Neural progenitor cell (in vitro differentiated cells): ENCODE results near the gene SEMA6C. TPM values are rescaled to one million over a fixed set of nuclear protein-coding genes. Genes with fewer than 3 reads are reported as not detected.
"Not testable (repeated sequence)": the region's sequence is repeated elsewhere in the genome, so short reads cannot be mapped to it uniquely, and the experiment has no call there.

ENCODE experiments used
- DNase-seq: peaks from one replicate; pipeline ENCODE4 v3.0.0-alpha.2; 2016; ENCODE audit warnings: low spot score
- H2AFZ ChIP-seq: fragments of 200-600 bp; sonication (generic); replicated peaks from 2 replicates; pipeline ENCODE4 v1.6.1; 2016; ENCODE audit warnings: antibody characterized with exemption
- H3F3A ChIP-seq: fragments of 200-600 bp; sonication (generic); 2 replicates; pipeline ENCODE4 v1.6.1; 2016; ENCODE audit warnings: antibody characterized with exemption, low read depth
- H3K27ac ChIP-seq: fragments of 200-600 bp; sonication (generic); 2 replicates; pipeline ENCODE4 v1.5.1; 2016; ENCODE audit warnings: mild to moderate bottlenecking
- H3K27me3 ChIP-seq: fragments of 200-600 bp; sonication (generic); 2 replicates; pipeline ENCODE4 v1.6.1; 2016; ENCODE audit warnings: mild to moderate bottlenecking, moderate library complexity
- H3K36me3 ChIP-seq: fragments of 200-600 bp; sonication (generic); 2 replicates; pipeline ENCODE4 v1.5.1; 2016
- H3K4me1 ChIP-seq: fragments of 200-600 bp; sonication (generic); 2 replicates; pipeline ENCODE4 v1.6.1; 2016; ENCODE audit warnings: mixed run types
- H3K4me2 ChIP-seq: fragments of 200-600 bp; sonication (generic); 2 replicates; pipeline ENCODE4 v1.6.1; 2016
- H3K4me3 ChIP-seq: fragments of 200-600 bp; sonication (generic); 2 replicates; pipeline ENCODE4 v1.5.1; 2016
- H3K79me2 ChIP-seq: fragments of 200-600 bp; sonication (generic); 2 replicates; pipeline ENCODE4 v1.6.1; 2016; ENCODE audit warnings: low read depth
- H3K9ac ChIP-seq: fragments of 200-600 bp; sonication (generic); 2 replicates; pipeline ENCODE4 v1.6.1; 2016
- H3K9me3 ChIP-seq: fragments of 200-600 bp; sonication (generic); 2 replicates; pipeline ENCODE4 v1.5.1; 2016; ENCODE audit warnings: low read depth
- H4K20me1 ChIP-seq: fragments of 200-600 bp; sonication (generic); 2 replicates; pipeline ENCODE4 v1.6.1; 2016; ENCODE audit warnings: low read depth
- H3K27ac Mint-ChIP-seq: 3 replicates; pipeline ENCODE4 v1.8.0; 2021; ENCODE audit warnings: mixed read lengths
- H3K27me3 Mint-ChIP-seq: 2 replicates; pipeline ENCODE4 v1.8.0; 2022; ENCODE audit warnings: low read depth, mild to moderate bottlenecking, inconsistent platforms, moderate library complexity, mixed read lengths; ENCODE audit not compliant: insufficient read depth
- H3K36me3 Mint-ChIP-seq: 3 replicates; pipeline ENCODE4 v1.8.0; 2021; ENCODE audit warnings: mixed read lengths
- H3K4me1 Mint-ChIP-seq: 3 replicates; pipeline ENCODE4 v1.8.0; 2021; ENCODE audit warnings: mixed read lengths
- H3K4me3 Mint-ChIP-seq: 3 replicates; pipeline ENCODE4 v1.8.0; 2021; ENCODE audit warnings: mild to moderate bottlenecking, moderate library complexity, mixed read lengths
- H3K9me3 Mint-ChIP-seq: 3 replicates; pipeline ENCODE4 v1.8.0; 2020; ENCODE audit warnings: mixed read lengths
- CTCF ChIP-seq: fragments of 200-600 bp; sonication (generic); IDR thresholded peaks from 2 replicates; pipeline ENCODE4 v1.5.1; 2017; ENCODE audit warnings: antibody characterized with exemption, mild to moderate bottlenecking
- EZH2 ChIP-seq: fragments of 200-600 bp; sonication (generic); IDR thresholded peaks from 2 replicates; pipeline ENCODE4 v1.6.1; 2017; ENCODE audit warnings: antibody characterized with exemption, mild to moderate bottlenecking, moderate library complexity
- EZH2phosphoT487 ChIP-seq: fragments of 200-600 bp; sonication (generic); IDR thresholded peaks from 2 replicates; pipeline ENCODE4 v1.6.1; 2017; ENCODE audit warnings: antibody characterized with exemption
- total RNA-seq: library from RNA; depleted of rRNA; stranded (reverse); fragments of >200 nt; gene quantifications from 2 replicates; pipeline ENCODE4 v1.2.3, GENCODE V29; 2015; ENCODE audit warnings: low replicate concordance

The SEMA6C gene
- total RNA-seq, 1 donor from 2014 or later, result 5.6 TPM

DNA sequence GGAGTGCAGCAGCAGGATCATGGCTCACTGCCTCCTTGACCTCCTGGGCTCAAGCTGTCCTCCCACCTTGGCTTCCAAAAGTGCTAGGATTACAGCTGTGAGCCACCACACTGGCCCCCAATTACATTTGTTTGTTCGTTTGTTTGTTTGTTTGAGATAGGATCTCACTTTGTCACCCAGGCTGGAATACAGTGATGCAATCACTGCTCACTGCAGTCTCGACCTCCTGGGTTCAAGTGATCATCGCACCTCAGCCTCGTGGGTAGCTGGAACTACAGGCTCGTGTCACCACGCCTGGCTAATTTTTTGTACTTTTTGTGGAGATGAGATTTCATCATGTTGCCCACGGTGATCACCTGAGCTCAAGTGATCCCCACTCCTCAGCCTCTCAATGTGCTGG, 45.6 kb upstream of the SEMA6C start:
- H2AFZ ChIP-seq, result no peak overlapping the region
- H3K27me3 ChIP-seq, result peaks cover 4% of the 10 kb centered on the region
- Mint-ChIP-seq H3K27me3 (peaks cover 4% of the 10 kb centered on the region), H3K4me1 (peaks cover 20% of the 10 kb centered on the region), H3K9me3 (no peaks in the 10 kb centered on the region), H3K4me3 (no peak overlapping the region), H3K36me3 (no peaks in the 10 kb centered on the region), H3K27ac (no peak overlapping the region)
- H3K9me3 ChIP-seq, result no peaks in the 10 kb centered on the region
- H3K27ac ChIP-seq, result no peak overlapping the region
- no peaks in the 10 kb centered on the region for H3K36me3 ChIP-seq
- H3K4me1 ChIP-seq, result peaks cover 8% of the 10 kb centered on the region
- no peak overlapping the region for H3K9ac ChIP-seq
- TF ChIP-seq EZH2 (no peak), CTCF (no peak), EZH2phosphoT487 (no peak)
- no peak overlapping the region for H3K4me2 ChIP-seq
- H4K20me1 ChIP-seq, result no peaks in the 10 kb centered on the region
- H3F3A ChIP-seq, result peaks cover 12% of the 10 kb centered on the region
- H3K79me2 ChIP-seq, result peaks cover 29% of the 10 kb centered on the region
- DNase-seq, result no peak
- H3K4me3 ChIP-seq, result no peak overlapping the region

DNA sequence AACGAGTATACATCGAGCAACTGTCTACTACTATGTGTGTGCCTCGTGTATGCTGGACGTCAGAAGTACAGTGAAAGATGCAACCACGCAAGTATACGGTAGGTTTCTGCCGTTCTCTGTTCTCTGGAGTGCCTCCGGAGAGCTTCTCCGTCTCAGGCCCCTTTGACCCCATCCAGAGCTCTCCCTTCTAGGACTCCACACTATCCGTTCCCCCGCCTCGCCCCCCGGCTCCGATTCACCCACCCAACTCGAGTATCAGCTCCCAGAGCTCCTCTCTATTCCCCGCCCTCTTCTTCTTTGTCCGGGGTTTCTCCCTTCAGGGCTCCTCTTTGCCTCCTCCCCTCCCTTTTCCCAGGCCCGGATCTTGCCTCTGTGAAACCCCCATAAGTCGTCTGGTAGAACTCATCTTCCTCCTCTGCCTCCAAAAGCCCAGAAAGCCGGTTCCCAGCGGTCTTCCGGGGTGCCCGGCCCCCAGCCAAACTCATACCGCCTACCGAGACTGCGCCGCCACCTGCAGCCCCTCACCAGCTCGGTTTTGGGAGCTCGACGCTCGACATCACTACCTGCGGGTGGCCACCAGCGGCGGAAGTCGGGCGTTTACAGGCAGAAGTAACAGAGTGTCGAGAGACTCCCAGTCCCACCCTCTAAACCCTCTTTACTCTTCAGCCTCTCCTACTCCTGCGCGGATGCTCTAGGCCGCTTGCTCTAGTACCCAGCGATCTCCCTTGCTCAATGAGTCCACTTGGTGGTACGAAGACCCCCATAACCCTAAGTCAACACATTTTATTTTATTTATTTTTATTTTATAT, 43.4 kb upstream of the SEMA6C start, which contains the start of gene VPS72:
Gene VPS72, minus strand, starts transcription at position 561 of the 809 bp plus-strand sequence. Its CDS starts 76 bp downstream, at position 485.
- peak within 1 kb of the TSS; percentile 99 for H3K4me3 ChIP-seq
- H3K4me3 Mint-ChIP-seq, result peak within 1 kb of the TSS; percentile 100
- H4K20me1 ChIP-seq, result no peaks in the 10 kb centered on the region
- H3K36me3 Mint-ChIP-seq, result peaks cover 12% of the 10 kb centered on the region
- H3K4me2 ChIP-seq, result peak within 1 kb of the TSS; percentile 99
- DNase-seq, result peak; percentile 94
- H2AFZ ChIP-seq, result peak within 1 kb of the TSS; percentile 96
- H3K27me3 Mint-ChIP-seq, result peaks cover 4% of the 10 kb centered on the region
- H3K9ac ChIP-seq, result peak within 1 kb of the TSS; percentile 95
- peaks cover 41% of the 10 kb centered on the region for H3K79me2 ChIP-seq
- H3K9me3 Mint-ChIP-seq, result no peaks in the 10 kb centered on the region
- peak within 1 kb of the TSS; percentile 99 for H3K27ac Mint-ChIP-seq
- TF ChIP-seq EZH2, result peak; percentile 29
- no peak for TF ChIP-seq EZH2phosphoT487
- H3K36me3 ChIP-seq, result peaks cover 2% of the 10 kb centered on the region
- H3K27ac ChIP-seq, result peak within 1 kb of the TSS; percentile 94
- no peaks in the 10 kb centered on the region for H3K9me3 ChIP-seq
- peaks cover 6% of the 10 kb centered on the region for H3F3A ChIP-seq
- H3K27me3 ChIP-seq, result peaks cover 4% of the 10 kb centered on the region
- H3K4me1 ChIP-seq, result peaks cover 8% of the 10 kb centered on the region
- peaks cover 17% of the 10 kb centered on the region for H3K4me1 Mint-ChIP-seq

GRCh38 chr1:151188667-151189066, 42.2 kb upstream of the SEMA6C start:
- Histone ChIP-seq H3K4me3 (peak overlapping the region; percentile 99), H3K9ac (peak overlapping the region; percentile 95), H3K4me2 (peak overlapping the region; percentile 99), H3K79me2 (peaks cover 41% of the 10 kb centered on the region)
- not testable (repeated sequence) for DNase-seq, H3K36me3 ChIP-seq, H3K27me3 ChIP-seq, H3K9me3 ChIP-seq, H3K27ac ChIP-seq, H3K27me3 Mint-ChIP-seq, H3K9me3 Mint-ChIP-seq, H2AFZ ChIP-seq, H3F3A ChIP-seq, H4K20me1 ChIP-seq, H3K4me1 ChIP-seq
- H3K27ac Mint-ChIP-seq, result peak overlapping the region; percentile 43
- peaks cover 17% of the 10 kb centered on the region for H3K4me1 Mint-ChIP-seq
- peak overlapping the region; percentile 100 for H3K4me3 Mint-ChIP-seq
- H3K36me3 Mint-ChIP-seq, result peaks cover 19% of the 10 kb centered on the region

- H3K27me3 ChIP-seq, result no peaks in the 10 kb centered on the region
- Mint-ChIP-seq H3K4me3 (peak overlapping the region; percentile 48), H3K27ac (no peak overlapping the region), H3K27me3 (no peaks in the 10 kb centered on the region), H3K9me3 (no peaks in the 10 kb centered on the region), H3K4me1 (peaks cover 17% of the 10 kb centered on the region), H3K36me3 (peaks cover 26% of the 10 kb centered on the region)
- H3K27ac ChIP-seq, result no peak overlapping the region
- peaks cover 6% of the 10 kb centered on the region for H3K36me3 ChIP-seq
- DNase-seq, result no peak
- no peak overlapping the region for H3K9ac ChIP-seq
- no peaks in the 10 kb centered on the region for H4K20me1 ChIP-seq
- peaks cover 41% of the 10 kb centered on the region for H3K79me2 ChIP-seq
- no peaks in the 10 kb centered on the region for H3K9me3 ChIP-seq
- H3F3A ChIP-seq, result peaks cover 6% of the 10 kb centered on the region
- no peak overlapping the region for H3K4me2 ChIP-seq
- no peak for TF ChIP-seq CTCF
- TF ChIP-seq EZH2phosphoT487, result no peak
- no peak for TF ChIP-seq EZH2
- peaks cover 8% of the 10 kb centered on the region for H3K4me1 ChIP-seq
- no peak overlapping the region for H2AFZ ChIP-seq
- H3K4me3 ChIP-seq, result no peak overlapping the region
These were observed 40.8 kb upstream of the SEMA6C start for GRCh38 chr1:151187205-151187604.
